ENCODE data around the gene HOMER2.
"Not testable (repeated sequence)": the region's sequence is repeated elsewhere in the genome, so short reads cannot be mapped to it uniquely, and the experiment has no call there.

The HOMER2 gene

DNA sequence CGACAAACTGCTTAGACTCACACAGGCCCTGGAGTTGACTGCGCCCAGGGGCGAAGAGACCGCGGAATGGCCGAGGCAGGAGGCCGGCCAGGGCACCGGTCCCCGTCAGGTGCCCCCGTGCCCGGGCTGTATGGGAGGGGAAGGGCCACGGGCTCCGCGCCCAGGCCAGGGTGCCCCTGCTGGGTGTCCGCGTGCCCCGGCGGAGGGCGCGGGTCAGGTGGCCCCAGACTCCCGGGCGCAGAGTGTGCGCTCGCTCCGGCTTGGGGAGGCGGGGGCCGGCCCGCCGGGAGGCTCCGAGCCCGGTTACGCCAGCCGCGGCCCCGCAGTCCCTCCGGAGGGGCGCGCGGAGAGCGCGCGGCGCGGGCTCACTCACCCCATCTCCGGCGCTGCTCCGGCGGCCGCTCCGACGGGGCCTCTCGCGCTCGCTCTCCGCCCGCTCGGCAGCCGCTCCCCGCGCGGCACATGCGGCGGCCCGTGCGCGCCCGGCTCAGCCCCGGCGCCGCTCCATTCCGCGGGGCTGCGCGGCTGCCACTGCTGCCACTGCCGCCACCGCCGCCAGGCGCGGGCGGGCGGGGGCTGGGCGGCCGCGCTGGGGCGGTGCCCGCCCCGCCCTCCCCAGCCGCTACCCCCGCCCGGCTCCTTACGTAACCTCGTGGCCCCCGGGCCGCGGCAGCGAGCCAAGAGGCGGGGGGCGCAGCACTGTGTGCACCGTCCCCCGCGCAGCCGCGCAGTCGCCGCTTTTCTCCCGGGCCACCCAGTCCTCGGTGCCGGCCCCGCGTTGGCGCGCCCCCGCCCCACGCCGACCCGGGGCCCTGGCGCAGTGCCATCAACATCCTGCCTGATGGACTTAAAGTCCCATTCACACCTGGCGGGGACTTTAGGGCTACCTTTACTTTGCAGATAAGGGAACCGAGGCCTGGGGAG, at the start of gene HOMER2:
TSS of gene HOMER2 (minus strand) at position 563 of the 924 bp plus-strand sequence. CDS start at position 378, 185 bp downstream.
- no peak for DNase-seq (ENCODE audit: low read depth)

DNA sequence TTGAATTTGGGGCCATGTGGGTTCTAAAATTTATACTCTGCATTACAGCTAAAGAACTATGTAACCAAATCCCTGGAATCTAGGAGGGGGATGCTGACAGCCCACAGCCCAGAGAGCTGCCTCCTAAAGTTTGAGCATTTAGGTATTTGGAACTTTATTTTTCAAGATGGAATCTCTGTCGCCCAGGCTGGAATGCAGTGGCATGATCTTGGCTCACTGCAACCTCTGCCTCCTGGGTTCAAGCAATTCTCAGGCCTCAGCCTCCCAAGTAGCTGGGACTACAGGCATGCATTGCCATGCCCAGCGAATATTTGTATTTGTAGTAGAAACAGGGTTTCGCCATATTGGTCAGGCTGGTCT, 48.1 kb upstream of the HOMER2 start:
- not testable (repeated sequence) for DNase-seq (ENCODE audit: low read depth)

DNA sequence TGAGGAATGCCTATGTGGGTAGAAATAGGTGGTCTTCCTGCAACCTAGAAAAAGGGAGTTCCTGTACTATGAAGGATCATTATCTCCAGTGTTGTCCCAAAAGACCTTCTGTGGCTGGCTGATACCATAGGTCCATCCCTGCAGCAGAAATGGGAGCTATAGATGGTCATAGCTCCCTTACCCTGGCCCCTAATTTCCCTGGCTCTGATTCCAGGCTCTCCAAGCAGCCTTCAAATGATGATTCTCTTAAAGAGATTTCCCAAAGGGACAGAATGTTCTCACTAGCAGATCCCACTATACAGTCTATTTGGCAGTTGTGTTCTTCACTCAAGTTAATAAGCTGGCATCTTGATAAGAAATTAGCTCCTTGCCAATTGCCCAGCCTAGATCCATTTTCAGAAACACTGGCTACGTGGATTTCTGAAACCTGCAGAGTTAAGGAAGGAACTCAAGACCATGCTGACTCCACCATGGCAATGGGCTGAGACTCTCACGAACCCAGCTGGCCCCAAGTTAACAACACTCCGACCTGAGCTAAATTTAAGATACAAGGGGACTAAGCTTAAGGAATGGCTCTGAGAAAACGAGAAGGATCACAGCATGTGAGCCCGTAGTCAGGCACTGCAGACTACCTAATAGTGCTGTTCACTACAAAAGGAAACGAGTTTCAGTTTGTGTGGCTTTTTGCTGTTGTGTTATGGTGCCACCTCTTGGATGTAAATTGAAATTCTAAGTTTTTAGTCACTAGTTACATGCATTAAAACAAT, 47.6 kb upstream of the HOMER2 start:
- no peak for DNase-seq (ENCODE audit: low read depth)

DNA sequence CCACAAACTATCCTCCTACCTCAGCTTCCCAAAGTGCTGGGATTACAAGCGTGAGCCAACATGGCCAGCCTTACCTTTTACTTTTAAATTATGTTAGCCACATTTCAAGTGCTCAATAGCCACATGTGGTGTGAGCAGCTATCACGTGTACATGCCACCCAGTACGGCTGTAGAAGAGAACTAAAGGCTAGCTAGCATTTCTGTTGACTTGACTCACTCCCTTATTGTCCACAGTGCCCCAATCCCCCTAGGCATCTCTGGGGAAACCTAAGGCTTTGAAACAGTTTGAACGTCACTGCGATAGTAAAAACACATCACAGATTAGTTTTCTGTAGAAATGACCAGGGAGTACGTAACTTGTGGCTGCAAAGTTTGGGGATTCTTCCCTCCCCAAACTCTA, 46.9 kb upstream of the HOMER2 start:
- DNase-seq (ENCODE audit: low read depth): no peak

GRCh38 chr15:82995938-82996337, 43.4 kb upstream of the HOMER2 start:
- no peak for DNase-seq (ENCODE audit: low read depth)

GRCh38 chr15:82995076-82995475, 42.6 kb upstream of the HOMER2 start:
- DNase-seq (ENCODE audit: low read depth): no peak

DNA sequence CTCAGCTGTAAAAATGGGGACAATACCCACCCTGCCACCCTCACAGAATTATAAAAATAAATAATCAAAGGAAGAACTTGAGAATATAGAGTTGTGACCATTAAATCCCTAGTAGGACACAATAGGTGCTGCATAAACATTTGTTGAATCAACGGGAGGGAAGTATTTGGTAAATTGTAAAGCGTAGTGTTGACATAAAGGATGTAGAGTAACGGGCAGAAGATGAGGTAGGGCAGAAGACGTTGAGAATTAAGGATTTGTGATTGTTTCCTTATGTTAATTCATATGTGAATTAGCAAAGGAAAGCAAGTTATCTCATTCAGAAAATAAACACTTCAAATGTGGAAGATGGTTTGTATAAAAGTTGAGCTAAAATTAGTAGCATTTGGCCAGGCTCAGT, 40.6 kb upstream of the HOMER2 start:
- DNase-seq (ENCODE audit: low read depth): no peak

GRCh38 chr15:82992436-82992998, 40.0 kb upstream of the HOMER2 start:
- no peak for DNase-seq (ENCODE audit: low read depth)

- DNase-seq (ENCODE audit: low read depth): no peak
Observed at GRCh38 chr15:82986442-82986780, 33.9 kb upstream of the HOMER2 start.

DNA sequence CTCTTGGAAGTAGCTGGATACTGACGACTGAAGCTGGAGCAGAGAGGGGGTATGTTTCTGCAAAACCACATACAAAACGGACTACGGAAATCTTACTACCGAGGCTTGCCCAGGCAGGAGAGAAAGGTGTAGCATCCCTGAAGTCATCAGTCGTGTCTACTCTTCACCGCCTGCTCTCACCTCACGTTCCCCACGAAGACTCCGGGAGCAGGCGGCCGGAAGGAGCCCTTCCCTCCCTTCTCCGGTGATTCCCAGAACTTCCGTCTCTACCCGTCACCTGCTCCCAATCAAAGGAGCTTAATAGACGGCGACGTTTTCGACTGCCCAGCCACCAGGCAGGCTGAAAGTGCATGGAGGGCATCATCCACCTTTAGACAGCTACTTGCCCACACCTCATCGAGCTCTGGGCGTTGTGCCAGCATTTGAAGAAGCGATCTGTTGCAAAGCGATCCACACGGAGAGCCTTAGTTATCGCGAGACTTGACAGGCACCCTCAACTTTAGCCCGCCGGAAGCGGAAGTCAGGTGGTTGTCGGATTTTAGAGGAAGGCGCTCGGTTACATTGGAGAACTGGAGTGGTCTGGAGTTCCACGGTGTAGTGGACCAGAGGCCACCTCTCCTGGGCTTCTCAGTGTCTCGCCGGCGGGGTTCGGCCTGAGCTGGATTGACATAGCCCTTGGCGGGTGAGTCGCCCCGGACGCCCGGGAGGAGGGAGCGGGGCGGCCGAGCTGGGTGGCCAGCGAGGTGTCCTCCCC, 33.3 kb upstream of the HOMER2 start, which contains the start of gene RAMAC:
TSS of gene RAMAC (plus strand) at position 523 of the 754 bp plus-strand sequence. CDS start 2,809 bp downstream, outside the sequence.
- DNase-seq (ENCODE audit: low read depth): peak; percentile 82

DNA sequence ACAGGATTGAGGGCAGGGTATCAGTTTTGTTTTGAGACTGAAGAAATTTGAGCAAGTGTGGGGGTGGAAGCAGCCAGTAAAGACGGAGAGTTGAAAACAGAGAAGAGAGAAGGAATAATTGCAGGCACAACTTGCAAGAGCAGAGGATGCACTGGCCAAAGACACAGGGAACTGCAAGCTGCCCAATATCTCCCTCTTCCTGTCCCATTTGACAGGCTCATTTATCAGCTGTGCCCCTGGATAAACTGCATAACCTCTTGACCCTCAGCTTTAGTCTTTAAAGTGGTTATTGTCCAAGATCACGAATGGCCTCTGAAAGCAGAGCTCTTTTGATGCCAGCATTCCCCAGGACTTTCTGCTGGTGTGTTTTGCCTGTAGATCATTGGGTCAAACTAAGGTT, 28.5 kb upstream of the HOMER2 start:
- no peak for DNase-seq (ENCODE audit: low read depth)

DNA sequence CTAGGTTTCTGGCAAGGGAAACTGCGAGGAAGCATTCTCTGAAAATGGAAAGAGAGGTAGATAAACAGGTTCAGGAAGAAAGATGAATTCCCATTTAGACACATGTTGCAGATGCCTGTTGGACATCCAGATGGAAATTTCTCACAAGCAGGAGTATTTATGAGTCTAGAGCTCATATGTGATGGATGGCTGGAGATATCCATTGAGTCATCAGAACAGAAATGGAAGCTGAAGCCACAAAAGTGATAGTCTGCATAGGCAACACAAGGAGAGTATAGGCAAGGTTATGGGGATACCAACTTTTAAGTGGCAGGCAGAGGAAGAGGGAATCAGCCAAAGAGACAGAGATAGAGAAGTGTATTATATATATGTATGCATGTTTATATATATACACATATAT, 27.2 kb upstream of the HOMER2 start:
- DNase-seq (ENCODE audit: low read depth): no peak

DNA sequence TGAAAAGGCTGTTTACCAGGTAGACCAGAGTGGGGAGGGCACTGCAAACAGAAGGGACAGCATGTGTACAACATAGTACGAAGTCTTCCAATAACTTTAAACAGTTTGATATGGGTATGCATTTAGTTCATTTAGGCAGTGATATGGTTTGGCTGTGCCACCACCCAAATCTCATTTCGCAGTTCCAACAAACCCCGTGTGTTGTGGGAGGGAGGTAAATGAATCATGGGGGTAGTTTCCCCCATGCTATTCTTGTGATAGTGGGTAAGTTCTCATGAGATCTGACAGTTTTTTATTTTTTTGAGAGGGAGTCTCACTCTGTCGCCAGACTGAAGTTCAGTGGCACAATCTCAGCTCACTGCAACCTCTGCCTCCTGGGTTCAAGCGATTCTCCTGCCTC, 25.9 kb upstream of the HOMER2 start:
- DNase-seq (ENCODE audit: low read depth): no peak

- no peak for DNase-seq (ENCODE audit: low read depth)
Observed at GRCh38 chr15:82977076-82977475, 24.6 kb upstream of the HOMER2 start.

DNA sequence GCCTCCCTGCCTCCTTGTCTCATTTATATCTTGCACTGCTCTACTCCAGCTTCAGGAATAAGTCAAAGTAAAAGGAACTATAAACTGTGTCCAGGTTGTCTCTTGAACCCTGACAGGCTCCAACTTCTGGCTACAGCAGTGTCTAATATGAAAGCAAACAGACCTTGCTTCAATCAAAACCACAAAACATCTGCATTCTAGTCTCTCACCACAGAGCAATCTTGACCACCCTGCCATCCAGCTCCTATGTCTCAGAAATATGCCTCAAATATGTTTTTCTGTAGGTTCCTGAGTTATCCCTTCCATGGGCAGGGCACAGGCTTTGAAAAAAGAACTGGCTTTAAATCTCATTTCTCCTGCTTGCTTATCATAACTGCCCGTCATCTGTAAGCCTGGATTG, 20.5 kb upstream of the HOMER2 start:
- no peak for DNase-seq (ENCODE audit: low read depth)

DNA sequence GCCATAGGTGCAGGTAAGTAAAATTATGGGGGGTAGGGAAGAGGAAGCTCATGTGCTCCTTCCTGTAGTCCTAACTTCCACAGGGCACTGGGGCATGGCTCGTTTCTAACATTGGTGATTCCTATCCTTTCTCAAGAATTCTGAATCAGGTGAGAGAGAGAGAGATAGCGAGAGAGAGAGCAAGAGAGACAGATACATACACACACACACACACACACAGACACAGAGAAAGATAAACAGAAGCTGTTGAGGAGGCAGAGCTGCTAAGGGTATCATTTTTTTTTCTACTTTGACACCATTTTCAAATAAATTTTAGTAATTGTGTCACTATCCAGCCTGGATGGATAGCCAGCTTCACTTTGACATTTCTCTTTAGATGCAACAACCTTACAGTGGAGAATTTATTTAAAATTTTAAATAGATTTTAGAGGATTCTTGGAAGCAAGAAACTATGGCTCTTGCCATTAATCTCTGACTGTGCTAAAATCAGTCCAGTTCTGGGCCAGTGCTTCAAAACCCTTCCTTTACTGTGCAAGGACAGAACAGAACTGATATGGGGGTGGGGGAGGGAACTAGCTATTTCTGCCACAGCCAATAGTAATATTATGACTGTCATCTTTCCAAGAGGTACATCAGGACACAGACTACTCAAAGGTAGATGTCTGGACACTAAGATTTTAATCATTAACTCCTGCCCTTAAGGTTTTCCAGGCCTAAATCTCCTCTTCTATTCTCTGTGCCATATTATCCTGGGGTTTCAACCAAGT, 18.9 kb upstream of the HOMER2 start:
- DNase-seq (ENCODE audit: low read depth): no peak

GRCh38 chr15:82970696-82971095, 18.2 kb upstream of the HOMER2 start:
- DNase-seq (ENCODE audit: low read depth): no peak

GRCh38 chr15:82970078-82970686, 17.7 kb upstream of the HOMER2 start:
- no peak for DNase-seq (ENCODE audit: low read depth)

DNA sequence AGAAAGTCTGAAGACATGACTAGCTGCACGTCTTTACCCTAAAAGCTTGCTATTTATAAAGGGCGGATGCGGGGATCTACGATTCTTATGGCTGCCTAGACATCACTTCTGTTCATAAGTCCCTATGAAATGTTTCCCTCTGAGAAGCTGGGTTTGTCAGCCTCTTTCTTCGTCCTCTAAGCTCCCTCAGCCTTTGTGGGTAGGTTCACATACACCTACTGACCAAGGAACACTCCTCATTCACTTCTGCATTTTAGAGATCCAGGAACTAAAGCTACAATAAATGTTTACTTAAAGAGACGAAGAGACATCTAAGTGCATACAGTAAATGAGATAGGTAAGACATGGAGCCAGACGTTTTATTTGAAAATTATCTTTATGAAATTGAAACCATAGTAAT, 16.8 kb upstream of the HOMER2 start:
- DNase-seq (ENCODE audit: low read depth): no peak

GRCh38 chr15:82968066-82968465, 15.5 kb upstream of the HOMER2 start:
- DNase-seq (ENCODE audit: low read depth): no peak

DNA sequence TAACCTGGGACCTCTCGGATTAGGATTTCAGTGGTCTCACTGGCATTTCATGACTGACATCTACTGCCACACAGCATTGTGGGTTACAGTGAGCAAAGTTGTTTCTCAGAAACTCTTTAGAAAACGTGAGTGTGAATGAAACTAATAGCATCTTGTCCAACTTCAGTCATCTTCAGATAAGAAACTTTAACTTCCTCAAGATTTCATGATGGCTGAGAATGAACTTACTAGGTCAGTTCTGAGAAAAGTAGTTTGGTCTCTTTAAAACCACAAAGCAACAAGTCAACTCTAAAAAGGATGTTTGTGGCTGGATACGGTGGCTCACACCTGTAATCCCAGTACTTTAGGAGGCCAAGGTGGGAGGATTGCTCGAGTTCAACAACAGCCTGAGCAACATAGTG, 14.2 kb upstream of the HOMER2 start:
- no peak for DNase-seq (ENCODE audit: low read depth)

Measured in activated T-helper 9 cell treated with anti-CD3 and anti-CD28 coated beads, Interleukin-2, amount 50 U/mL, for 16 hours (primary cell).